Measurements from ENCODE around the gene SNRPD2.

DNA sequence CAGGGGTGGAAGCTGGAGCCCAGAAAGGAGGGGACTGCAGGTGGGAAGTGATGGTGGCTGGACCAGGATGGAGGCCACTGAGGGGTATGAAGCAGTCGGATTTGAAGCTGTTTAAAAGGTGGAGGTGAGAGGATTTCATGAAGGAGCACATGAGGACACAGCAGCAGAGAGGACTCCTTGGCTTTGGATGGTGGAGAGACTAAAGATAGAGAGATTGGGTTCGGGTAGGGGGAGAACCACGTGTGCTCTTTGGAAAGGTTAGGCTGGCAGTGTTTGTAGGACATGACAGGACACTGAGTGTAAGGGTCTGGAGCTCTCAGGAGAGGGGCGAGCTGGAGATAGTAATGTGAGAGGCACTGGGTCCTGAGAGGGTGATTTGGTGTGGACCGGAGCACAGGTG lies 8.8 kb downstream of the SNRPD2 start:
- TF ChIP-seq POLR2A (IDR thresholded peaks at IDR 0.05): no peak
- TF ChIP-seq, protein P1, sequence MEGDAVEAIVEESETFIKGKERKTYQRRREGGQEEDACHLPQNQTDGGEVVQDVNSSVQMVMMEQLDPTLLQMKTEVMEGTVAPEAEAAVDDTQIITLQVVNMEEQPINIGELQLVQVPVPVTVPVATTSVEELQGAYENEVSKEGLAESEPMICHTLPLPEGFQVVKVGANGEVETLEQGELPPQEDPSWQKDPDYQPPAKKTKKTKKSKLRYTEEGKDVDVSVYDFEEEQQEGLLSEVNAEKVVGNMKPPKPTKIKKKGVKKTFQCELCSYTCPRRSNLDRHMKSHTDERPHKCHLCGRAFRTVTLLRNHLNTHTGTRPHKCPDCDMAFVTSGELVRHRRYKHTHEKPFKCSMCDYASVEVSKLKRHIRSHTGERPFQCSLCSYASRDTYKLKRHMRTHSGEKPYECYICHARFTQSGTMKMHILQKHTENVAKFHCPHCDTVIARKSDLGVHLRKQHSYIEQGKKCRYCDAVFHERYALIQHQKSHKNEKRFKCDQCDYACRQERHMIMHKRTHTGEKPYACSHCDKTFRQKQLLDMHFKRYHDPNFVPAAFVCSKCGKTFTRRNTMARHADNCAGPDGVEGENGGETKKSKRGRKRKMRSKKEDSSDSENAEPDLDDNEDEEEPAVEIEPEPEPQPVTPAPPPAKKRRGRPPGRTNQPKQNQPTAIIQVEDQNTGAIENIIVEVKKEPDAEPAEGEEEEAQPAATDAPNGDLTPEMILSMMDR (IDR thresholded peaks at IDR 0.05): no peak

Measured in testis (tissue), 2 donors.